ENCODE data around the gene DSCAM. TPM values are rescaled to one million over a fixed set of nuclear protein-coding genes. Genes with fewer than 3 reads are reported as not detected.
"Not testable (repeated sequence)": the region's sequence is repeated elsewhere in the genome, so short reads cannot be mapped to it uniquely, and the experiment has no call there.

DSCAM gene
- total RNA-seq, 1 experiment from 2014 or later, result 0.13 TPM

GRCh38 chr21:40447016-40447415, 399.9 kb downstream of the DSCAM start (continued):
- no peak for TF ChIP-seq MAX (CRISPR knock-in tag; IDR thresholded peaks at IDR 0.05)
- no peak for TF ChIP-seq MXD4 (CRISPR knock-in tag; IDR thresholded peaks at IDR 0.05; ENCODE audit: borderline replicate concordance)

GRCh38 chr21:40445349-40445921, 401.5 kb downstream of the DSCAM start:
- Mint-ChIP-seq H3K36me3 (no peaks in the 10 kb centered on the region), H3K9me3 (peaks cover 21% of the 10 kb centered on the region), H3K27ac (no peak overlapping the region), H3K27me3 (ENCODE audit: low read depth) (no peaks in the 10 kb centered on the region), H3K4me1 (peaks cover 11% of the 10 kb centered on the region), H3K4me3 (no peak overlapping the region)
- DNase-seq (ENCODE audit: low spot score) (no peak), ATAC-seq (no peak)
- POLR2A ChIA-PET, result no interaction called here
- CTCF ChIA-PET, result no interaction called here
- TF ChIP-seq FOXJ3 (CRISPR knock-in tag; IDR thresholded peaks at IDR 0.05; ENCODE audit: borderline replicate concordance), result no peak
- no peak for TF ChIP-seq SOX15 (CRISPR knock-in tag; IDR thresholded peaks at IDR 0.05)

GRCh38 chr21:40439581-40439980, 407.4 kb downstream of the DSCAM start:
- CTCF ChIA-PET, result not testable (repeated sequence)

GRCh38 chr21:40438616-40439015, 408.3 kb downstream of the DSCAM start:
- no peaks in the 10 kb centered on the region for H3K4me1 Mint-ChIP-seq

More at GRCh38 chr21:40439581-40439980, 407.4 kb downstream of the DSCAM start:
- ATAC-seq; H3K27ac Mint-ChIP-seq; DNase-seq (ENCODE audit: low spot score); H3K4me1 Mint-ChIP-seq; POLR2A ChIA-PET; H3K36me3 Mint-ChIP-seq; H3K27me3 Mint-ChIP-seq (ENCODE audit: low read depth); H3K4me3 Mint-ChIP-seq: not testable (repeated sequence)
- H3K9me3 Mint-ChIP-seq, result peaks cover 26% of the 10 kb centered on the region

More at GRCh38 chr21:40438616-40439015, 408.3 kb downstream of the DSCAM start:
- no peak for TF ChIP-seq ATF3 (CRISPR knock-in tag; conservative IDR thresholded peaks at IDR 0.05)
- TF ChIP-seq ZBTB21 (CRISPR knock-in tag; IDR thresholded peaks at IDR 0.05; ENCODE audit: borderline replicate concordance), result no peak
- no peak for TF ChIP-seq ZNF396 (CRISPR knock-in tag; IDR thresholded peaks at IDR 0.05; ENCODE audit: borderline replicate concordance)
- TF ChIP-seq ZSCAN18 (CRISPR knock-in tag; IDR thresholded peaks at IDR 0.05), result no peak
- no peak for TF ChIP-seq NFATC4 (CRISPR knock-in tag; IDR thresholded peaks at IDR 0.05)
- TF ChIP-seq SMAD4 (CRISPR knock-in tag; IDR thresholded peaks at IDR 0.05), result no peak
- TF ChIP-seq FOXP1 (CRISPR knock-in tag; IDR thresholded peaks at IDR 0.05; ENCODE audit: borderline replicate concordance), result no peak
- no peak for TF ChIP-seq TEAD1 (CRISPR knock-in tag; IDR thresholded peaks at IDR 0.05)
- TF ChIP-seq ZNF121 (CRISPR knock-in tag; IDR thresholded peaks at IDR 0.05), result no peak
- no peak for TF ChIP-seq E2F5 (CRISPR knock-in tag; IDR thresholded peaks at IDR 0.05)
- TF ChIP-seq ERG (CRISPR knock-in tag; IDR thresholded peaks at IDR 0.05), result no peak
- no peak for TF ChIP-seq E2F4 (CRISPR knock-in tag; IDR thresholded peaks at IDR 0.05; ENCODE audit: borderline replicate concordance, low read depth)
- no peak for TF ChIP-seq ARID4B (CRISPR knock-in tag; IDR thresholded peaks at IDR 0.05; ENCODE audit: borderline replicate concordance)
- no peak for TF ChIP-seq TEAD4 (CRISPR knock-in tag; IDR thresholded peaks at IDR 0.05)
- TF ChIP-seq GABPB1 (CRISPR knock-in tag; IDR thresholded peaks at IDR 0.05), result no peak
- TF ChIP-seq SOX15 (CRISPR knock-in tag; IDR thresholded peaks at IDR 0.05), result no peak
- TF ChIP-seq SP1 (CRISPR knock-in tag; conservative IDR thresholded peaks at IDR 0.05), result no peak
- no peak overlapping the region for H3K27ac Mint-ChIP-seq
- peaks cover 25% of the 10 kb centered on the region for H3K9me3 Mint-ChIP-seq
- ChIA-PET CTCF (no interaction called here), POLR2A (no interaction called here)
- no peaks in the 10 kb centered on the region for H3K27me3 Mint-ChIP-seq (ENCODE audit: low read depth)
- no peak overlapping the region for H3K4me3 Mint-ChIP-seq
- no peak for ATAC-seq
- H3K36me3 Mint-ChIP-seq, result peaks cover 4% of the 10 kb centered on the region; the same call in 1 of the 2 replicates
- no peak for DNase-seq (ENCODE audit: low spot score)
